ENCODE data around the gene SFXN3.

GRCh38 chr10:101013365-101013825 lies 17.6 kb upstream of the SFXN3 start:
- TF ChIP-seq, protein P1, sequence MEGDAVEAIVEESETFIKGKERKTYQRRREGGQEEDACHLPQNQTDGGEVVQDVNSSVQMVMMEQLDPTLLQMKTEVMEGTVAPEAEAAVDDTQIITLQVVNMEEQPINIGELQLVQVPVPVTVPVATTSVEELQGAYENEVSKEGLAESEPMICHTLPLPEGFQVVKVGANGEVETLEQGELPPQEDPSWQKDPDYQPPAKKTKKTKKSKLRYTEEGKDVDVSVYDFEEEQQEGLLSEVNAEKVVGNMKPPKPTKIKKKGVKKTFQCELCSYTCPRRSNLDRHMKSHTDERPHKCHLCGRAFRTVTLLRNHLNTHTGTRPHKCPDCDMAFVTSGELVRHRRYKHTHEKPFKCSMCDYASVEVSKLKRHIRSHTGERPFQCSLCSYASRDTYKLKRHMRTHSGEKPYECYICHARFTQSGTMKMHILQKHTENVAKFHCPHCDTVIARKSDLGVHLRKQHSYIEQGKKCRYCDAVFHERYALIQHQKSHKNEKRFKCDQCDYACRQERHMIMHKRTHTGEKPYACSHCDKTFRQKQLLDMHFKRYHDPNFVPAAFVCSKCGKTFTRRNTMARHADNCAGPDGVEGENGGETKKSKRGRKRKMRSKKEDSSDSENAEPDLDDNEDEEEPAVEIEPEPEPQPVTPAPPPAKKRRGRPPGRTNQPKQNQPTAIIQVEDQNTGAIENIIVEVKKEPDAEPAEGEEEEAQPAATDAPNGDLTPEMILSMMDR (IDR thresholded peaks at IDR 0.05) = no peak
- no peak for TF ChIP-seq POLR2A (IDR thresholded peaks at IDR 0.05)

Data from sigmoid colon (tissue), 3 donors.